CD4-positive, alpha-beta T cell treated with Interleukin-6 for 4 hours (primary cell): ENCODE data around the gene OGT.
"Not testable (repeated sequence)": the region's sequence is repeated elsewhere in the genome, so short reads cannot be mapped to it uniquely, and the experiment has no call there.

Experiments
- DNase-seq: peaks from one replicate; pipeline ENCODE4 v3.0.0-alpha.2; 2020; ENCODE audit warnings: mixed read lengths

Gene OGT

GRCh38 chrX:71541210-71542022 is 8.5 kb downstream of the OGT start:
- DNase-seq, result peak; percentile 15

GRCh38 chrX:71542411-71542810 is 9.5 kb downstream of the OGT start:
- no peak for DNase-seq

- no peak for DNase-seq
These were observed 9.9 kb downstream of the OGT start for GRCh38 chrX:71542825-71543224.

GRCh38 chrX:71543316-71543715 is 10.4 kb downstream of the OGT start:
- DNase-seq, result no peak

- no peak for DNase-seq
These were observed 12.5 kb downstream of the OGT start for GRCh38 chrX:71545364-71545763.

GRCh38 chrX:71546879-71547278 is 14.0 kb downstream of the OGT start:
- no peak for DNase-seq

GRCh38 chrX:71547339-71547738 is 14.4 kb downstream of the OGT start:
- DNase-seq, result no peak

- DNase-seq, result no peak
These were observed 17.1 kb downstream of the OGT start for GRCh38 chrX:71549986-71550385.

- no peak for DNase-seq
These were observed 17.7 kb downstream of the OGT start for GRCh38 chrX:71550578-71550977.

- no peak for DNase-seq
These were observed 23.1 kb downstream of the OGT start for GRCh38 chrX:71556036-71556435.

GRCh38 chrX:71558920-71559319 is 26.0 kb downstream of the OGT start:
- no peak for DNase-seq

GRCh38 chrX:71559773-71560172 is 26.9 kb downstream of the OGT start:
- not testable (repeated sequence) for DNase-seq

GRCh38 chrX:71563921-71564320 is 31.0 kb downstream of the OGT start:
- no peak for DNase-seq

- no peak for DNase-seq
These were observed 32.7 kb downstream of the OGT start for GRCh38 chrX:71565474-71566041.

- not testable (repeated sequence) for DNase-seq
These were observed 38.5 kb downstream of the OGT start for GRCh38 chrX:71571390-71571789.

- no peak for DNase-seq
These were observed 40.7 kb downstream of the OGT start for GRCh38 chrX:71573590-71573989.

GRCh38 chrX:71577682-71578081 is 44.8 kb downstream of the OGT start:
- DNase-seq, result no peak

- DNase-seq, result no peak
These were observed 45.6 kb downstream of the OGT start, which contains the start of gene GCNA for GRCh38 chrX:71578253-71579135. Gene GCNA (plus strand): TSS chrX:71578437. CDS start chrX:71580822, 2,385 bp downstream.

GRCh38 chrX:71579136-71579989 is 46.5 kb downstream of the OGT start:
- no peak for DNase-seq

GRCh38 chrX:71579990-71580380 is 47.1 kb downstream of the OGT start:
- no peak for DNase-seq

- no peak for DNase-seq
These were observed 48.3 kb downstream of the OGT start for GRCh38 chrX:71581210-71581609.

GRCh38 chrX:71586929-71587328 is 54.0 kb downstream of the OGT start:
- DNase-seq, result no peak

- DNase-seq, result not testable (repeated sequence)
These were observed 60.3 kb downstream of the OGT start for GRCh38 chrX:71593210-71593609.
